CD4-positive, CD25-positive, alpha-beta regulatory T cell (primary cell): ENCODE measurements around the gene TDO2. TPM values are rescaled to one million over a fixed set of nuclear protein-coding genes. Genes with fewer than 3 reads are reported as not detected.
"Not testable (repeated sequence)": the region's sequence is repeated elsewhere in the genome, so short reads cannot be mapped to it uniquely, and the experiment has no call there.

Source experiments
- ATAC-seq, 2 donors: fragments of 150-1000 bp; cut with Tn5 transposase; one replicate each; pipeline ENCODE4 v1.10.0; 2021; ENCODE audit warnings: low read depth in 2 of 2, moderate number of reproducible peaks in 2 of 2, moderate library complexity in 1 of 2
- DNase-seq, 3 donors: peaks; one replicate each; pipeline versions ENCODE4 v3.0.0 to v3.0.0-alpha.2; 2012 to 2022; ENCODE audit warnings: mixed read lengths in 1 of 3
- H3K27ac ChIP-seq: one replicate; pipeline ENCODE4 v1.7.0; 2013; ENCODE audit warnings: mild to moderate bottlenecking, low read length; ENCODE audit not compliant: insufficient read depth, poor library complexity, severe bottlenecking
- H3K27me3 ChIP-seq: one replicate; pipeline ENCODE4 v1.7.0; 2013; ENCODE audit warnings: low read length; ENCODE audit not compliant: control insufficient read depth, insufficient read depth
- H3K36me3 ChIP-seq: one replicate; pipeline ENCODE4 v1.7.0; 2013; ENCODE audit warnings: mild to moderate bottlenecking, low read length, moderate library complexity; ENCODE audit not compliant: control insufficient read depth, insufficient read depth
- H3K4me1 ChIP-seq: 2 replicates; pipeline ENCODE4 v1.7.0; 2013; ENCODE audit warnings: mild to moderate bottlenecking, low read length; ENCODE audit not compliant: insufficient read depth, control insufficient read depth, poor library complexity, severe bottlenecking
- H3K4me3 ChIP-seq: one replicate; pipeline ENCODE4 v1.7.0; 2013; ENCODE audit warnings: low read depth, mild to moderate bottlenecking, low read length, moderate library complexity
- H3K9me3 ChIP-seq, 2 experiments: 1 replicate in 1 of 2; 2 replicates in 1 of 2; pipeline ENCODE4 v1.7.0; 2013; ENCODE audit warnings: low read length in 2 of 2, mild to moderate bottlenecking in 1 of 2, moderate library complexity in 1 of 2; ENCODE audit not compliant: control insufficient read depth in 2 of 2
- H3K27ac Mint-ChIP-seq, 3 donors: one replicate each; pipeline ENCODE4 v1.8.0; 2020 to 2022; ENCODE audit warnings: mild to moderate bottlenecking in 3 of 3, mixed read lengths in 3 of 3, moderate library complexity in 2 of 3
- H3K27me3 Mint-ChIP-seq: one replicate; pipeline ENCODE4 v1.8.0; 2022; ENCODE audit warnings: mild to moderate bottlenecking, mixed read lengths
- H3K36me3 Mint-ChIP-seq: one replicate; pipeline ENCODE4 v1.8.0; 2020; ENCODE audit warnings: mixed read lengths
- H3K4me1 Mint-ChIP-seq, 4 donors: one replicate each; pipeline ENCODE4 v1.8.0; 2020 to 2022; ENCODE audit warnings: mixed read lengths in 4 of 4, mild to moderate bottlenecking in 1 of 4
- H3K4me3 Mint-ChIP-seq, 4 donors: one replicate each; pipeline ENCODE4 v1.8.0; 2020 to 2022; ENCODE audit warnings: mild to moderate bottlenecking in 4 of 4, mixed read lengths in 4 of 4, moderate library complexity in 3 of 4
- H3K9me3 Mint-ChIP-seq, 7 donors: one replicate each; pipeline ENCODE4 v1.8.0; 2020 to 2022; ENCODE audit warnings: mixed read lengths in 7 of 7, mild to moderate bottlenecking in 3 of 7, moderate library complexity in 2 of 7
- polyA plus RNA-seq, 4 donors: library from polyadenylated mRNA; unstranded; fragments of 300-500 nt; fragmentation: Illumina TruSeq; gene quantifications; one replicate each; pipeline ENCODE4 v1.2.3, GENCODE V29; 2021
- total RNA-seq: library from RNA; stranded (reverse); gene quantifications from one replicate; pipeline ENCODE4 v1.2.3, GENCODE V29; 2022

Gene TDO2
- total and polyA plus RNA-seq, 5 donors from 2014 or later = not detected

- Mint-ChIP-seq H3K9me3 (peaks cover 0 to 7% (median 0%) of the 10 kb centered on the region in 7 donors), H3K27me3 (no peaks in the 10 kb centered on the region)
- DNase-seq = no peak
Measured at GRCh38 chr4:155930330-155930729, 26.8 kb downstream of the TDO2 start.

DNA sequence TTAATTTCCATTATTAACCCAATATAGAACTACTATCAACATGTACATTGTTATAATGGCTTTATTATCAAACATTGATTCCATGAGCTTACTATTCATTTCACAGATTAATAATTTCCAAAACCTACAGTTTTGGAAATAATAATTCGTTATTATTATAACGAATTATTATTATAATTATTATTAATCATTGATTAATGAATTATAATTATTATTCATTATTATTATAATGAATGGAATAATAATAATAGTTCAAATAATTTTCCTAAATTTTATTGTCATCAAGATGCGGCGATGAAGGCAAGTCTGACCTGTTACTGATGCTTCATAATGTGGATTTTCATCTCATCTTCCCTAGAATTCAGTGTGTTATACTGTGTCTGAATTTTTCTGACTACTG, 28.1 kb downstream of the TDO2 start:
- H3K36me3 Mint-ChIP-seq = peaks cover 40% of the 10 kb centered on the region
- no peaks in the 10 kb centered on the region for H3K4me1 Mint-ChIP-seq
- Histone ChIP-seq H3K4me1 (no peaks in the 10 kb centered on the region), H3K4me3 (no peak overlapping the region), H3K27me3 (no peaks in the 10 kb centered on the region), H3K27ac (no peak overlapping the region), H3K36me3 (peaks cover 10% of the 10 kb centered on the region), H3K9me3 (no peaks in the 10 kb centered on the region)
- DNase-seq (no peak), ATAC-seq (no peak)
- H3K9me3 Mint-ChIP-seq = peaks cover 0 to 7% (median 0%) of the 10 kb centered on the region in 7 donors
- H3K27ac Mint-ChIP-seq = no peak overlapping the region
- H3K27me3 Mint-ChIP-seq = no peaks in the 10 kb centered on the region
- H3K4me3 Mint-ChIP-seq = no peak overlapping the region

More at GRCh38 chr4:155930330-155930729, 26.8 kb downstream of the TDO2 start:
- Mint-ChIP-seq H3K4me3 (no peak overlapping the region), H3K27ac (no peak overlapping the region), H3K4me1 (no peaks in the 10 kb centered on the region), H3K36me3 (peaks cover 47% of the 10 kb centered on the region)
- H3K4me1 ChIP-seq = no peaks in the 10 kb centered on the region
- H3K9me3 ChIP-seq = no peaks in the 10 kb centered on the region
- ATAC-seq = no peak
- no peak overlapping the region for H3K27ac ChIP-seq
- H3K27me3 ChIP-seq = no peaks in the 10 kb centered on the region
- H3K4me3 ChIP-seq = no peak overlapping the region
- H3K36me3 ChIP-seq = peaks cover 11% of the 10 kb centered on the region

GRCh38 chr4:155934634-155935033, 31.1 kb downstream of the TDO2 start:
- H3K9me3 Mint-ChIP-seq, H3K27ac ChIP-seq, H3K4me3 Mint-ChIP-seq, ATAC-seq, H3K27me3 Mint-ChIP-seq, H3K36me3 ChIP-seq, H3K27me3 ChIP-seq, H3K4me1 Mint-ChIP-seq, H3K27ac Mint-ChIP-seq, H3K4me1 ChIP-seq, DNase-seq, H3K9me3 ChIP-seq, H3K4me3 ChIP-seq: not testable (repeated sequence)
- H3K36me3 Mint-ChIP-seq = peaks cover 39% of the 10 kb centered on the region

GRCh38 chr4:155935389-155935986, 32.0 kb downstream of the TDO2 start:
- Mint-ChIP-seq H3K4me1 (peaks cover 0 to 5% (median 0%) of the 10 kb centered on the region in 4 donors), H3K36me3 (peaks cover 39% of the 10 kb centered on the region), H3K9me3 (peaks cover 0 to 2% (median 0%) of the 10 kb centered on the region in 7 donors), H3K27ac (no peak overlapping the region), H3K4me3 (no peak overlapping the region), H3K27me3 (no peaks in the 10 kb centered on the region)
- no peak overlapping the region for H3K27ac ChIP-seq
- H3K4me1 ChIP-seq = no peaks in the 10 kb centered on the region
- H3K27me3 ChIP-seq = no peaks in the 10 kb centered on the region
- no peak for DNase-seq
- H3K36me3 ChIP-seq = peaks cover 8% of the 10 kb centered on the region
- H3K9me3 ChIP-seq = no peaks in the 10 kb centered on the region
- no peak for ATAC-seq
- no peak overlapping the region for H3K4me3 ChIP-seq

DNA sequence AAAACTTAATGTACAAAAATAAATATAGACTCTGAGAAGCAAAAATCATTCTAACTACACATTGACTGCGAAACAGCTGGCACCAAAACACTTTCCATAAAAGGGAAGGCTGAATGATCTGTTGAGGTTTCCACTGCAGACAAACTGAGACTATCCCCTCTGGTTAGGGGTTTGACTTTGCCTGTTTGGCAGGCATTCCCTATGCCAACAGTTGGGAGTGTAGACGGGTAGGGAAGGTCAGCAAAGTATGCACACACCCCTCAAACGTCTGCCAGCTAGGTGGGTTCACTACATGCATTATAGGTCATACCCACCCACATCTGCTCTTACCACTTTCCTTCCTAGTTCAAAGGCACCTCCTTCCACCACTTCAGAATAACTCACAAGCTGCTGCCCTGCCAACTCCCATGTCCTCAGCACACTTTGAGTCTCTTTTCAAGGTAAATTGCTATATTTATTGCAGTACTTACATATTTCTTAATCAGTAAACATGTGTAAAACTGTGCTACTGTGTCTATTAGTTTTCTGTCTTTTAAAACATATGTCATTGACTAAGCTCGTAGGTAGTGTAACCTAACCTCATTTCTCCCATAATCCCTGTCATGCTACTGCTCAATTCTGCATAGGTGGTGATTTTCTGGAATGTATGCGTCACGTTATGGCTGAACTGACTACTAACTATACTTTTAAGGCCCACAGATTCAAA, 37.7 kb downstream of the TDO2 start:
- Histone ChIP-seq H3K4me3 (no peak overlapping the region), H3K36me3 (peaks cover 15% of the 10 kb centered on the region), H3K9me3 (no peaks in the 10 kb centered on the region), H3K27me3 (no peaks in the 10 kb centered on the region), H3K27ac (no peak overlapping the region), H3K4me1 (no peaks in the 10 kb centered on the region)
- DNase-seq (no peak), ATAC-seq (no peak)
- Mint-ChIP-seq H3K9me3 (no peaks in the 10 kb centered on the region), H3K27ac (no peak overlapping the region), H3K27me3 (no peaks in the 10 kb centered on the region), H3K4me1 (peaks cover 0 to 5% (median 0%) of the 10 kb centered on the region in 4 donors), H3K36me3 (peaks cover 31% of the 10 kb centered on the region), H3K4me3 (no peak overlapping the region)

DNA sequence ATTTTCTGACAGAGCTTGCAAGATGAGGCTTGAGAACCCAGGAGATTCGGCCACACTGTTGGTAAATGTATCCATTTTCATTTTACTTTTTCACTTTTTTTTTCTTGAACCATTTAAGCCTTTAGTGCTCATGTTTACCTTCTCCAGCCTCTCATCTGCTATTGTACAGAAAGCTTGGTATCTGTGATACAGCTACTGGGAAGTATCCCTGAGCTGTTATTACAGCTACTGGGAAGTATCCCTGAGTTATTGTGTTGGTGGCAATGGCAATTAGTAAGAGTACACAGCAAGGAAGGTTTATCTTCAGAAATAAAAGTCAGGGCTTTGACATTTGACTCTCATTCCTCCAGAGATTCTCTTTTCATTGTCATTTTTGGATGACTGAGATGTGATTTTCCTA, 38.3 kb downstream of the TDO2 start:
- Mint-ChIP-seq H3K36me3 (peaks cover 31% of the 10 kb centered on the region), H3K4me1 (peaks cover 0 to 5% (median 1%) of the 10 kb centered on the region in 4 donors), H3K27ac (no peak overlapping the region), H3K4me3 (no peak overlapping the region), H3K27me3 (no peaks in the 10 kb centered on the region), H3K9me3 (no peaks in the 10 kb centered on the region)
- no peak overlapping the region for H3K4me3 ChIP-seq
- ATAC-seq = no peak
- DNase-seq = no peak
- peaks cover 15% of the 10 kb centered on the region for H3K36me3 ChIP-seq
- no peaks in the 10 kb centered on the region for H3K27me3 ChIP-seq
- H3K27ac ChIP-seq = no peak overlapping the region
- no peaks in the 10 kb centered on the region for H3K9me3 ChIP-seq
- H3K4me1 ChIP-seq = no peaks in the 10 kb centered on the region

- no peak for ATAC-seq
Measured at GRCh38 chr4:155943605-155944291, 40.3 kb downstream of the TDO2 start.

More at GRCh38 chr4:155943605-155944291, 40.3 kb downstream of the TDO2 start:
- Mint-ChIP-seq H3K36me3 (peaks cover 24% of the 10 kb centered on the region), H3K27me3 (no peaks in the 10 kb centered on the region), H3K9me3 (no peaks in the 10 kb centered on the region), H3K27ac (no peak overlapping the region), H3K4me3 (no peak overlapping the region), H3K4me1 (peaks cover 0 to 5% (median 2%) of the 10 kb centered on the region in 4 donors)
- Histone ChIP-seq H3K9me3 (no peaks in the 10 kb centered on the region), H3K36me3 (peaks cover 15% of the 10 kb centered on the region), H3K4me1 (no peaks in the 10 kb centered on the region), H3K4me3 (no peak overlapping the region), H3K27me3 (no peaks in the 10 kb centered on the region), H3K27ac (no peak overlapping the region)
- DNase-seq = no peak
